NCI-H1436 (cell line): ENCODE measurements around the gene TTC8.
"Not testable (repeated sequence)": the region's sequence is repeated elsewhere in the genome, so short reads cannot be mapped to it uniquely, and the experiment has no call there.

Experiments
- DNase-seq: peaks from one replicate; lab custom pipeline; 2025; lab: John Stamatoyannopoulos, UW

Gene TTC8

GRCh38 chr14:88825078-88825458, 617 bp downstream of the TTC8 start:
- no peak for DNase-seq

GRCh38 chr14:88825503-88825902, 1.1 kb downstream of the TTC8 start:
- DNase-seq, result no peak

GRCh38 chr14:88829188-88829587, 4.7 kb downstream of the TTC8 start:
- no peak for DNase-seq

- DNase-seq, result no peak
Observed at GRCh38 chr14:88829685-88830302, 5.3 kb downstream of the TTC8 start.

- no peak for DNase-seq
Observed at GRCh38 chr14:88831284-88831683, 6.8 kb downstream of the TTC8 start.

GRCh38 chr14:88834883-88835431, 10.5 kb downstream of the TTC8 start:
- DNase-seq, result no peak

GRCh38 chr14:88835661-88836060, 11.2 kb downstream of the TTC8 start:
- DNase-seq, result no peak

GRCh38 chr14:88837495-88837894, 13.0 kb downstream of the TTC8 start:
- DNase-seq, result no peak

GRCh38 chr14:88838015-88838414, 13.6 kb downstream of the TTC8 start:
- no peak for DNase-seq

GRCh38 chr14:88840926-88841325, 16.5 kb downstream of the TTC8 start:
- DNase-seq, result no peak

GRCh38 chr14:88841741-88842140, 17.3 kb downstream of the TTC8 start:
- no peak for DNase-seq

GRCh38 chr14:88842414-88842813, 18.0 kb downstream of the TTC8 start:
- no peak for DNase-seq

- DNase-seq, result no peak
Observed at GRCh38 chr14:88844980-88845491, 20.6 kb downstream of the TTC8 start.

GRCh38 chr14:88848571-88848970, 24.1 kb downstream of the TTC8 start:
- DNase-seq, result no peak

GRCh38 chr14:88849716-88850115, 25.3 kb downstream of the TTC8 start:
- DNase-seq, result no peak

- no peak for DNase-seq
Observed at GRCh38 chr14:88851587-88851986, 27.1 kb downstream of the TTC8 start.

GRCh38 chr14:88852632-88853031, 28.2 kb downstream of the TTC8 start:
- no peak for DNase-seq

- no peak for DNase-seq
Observed at GRCh38 chr14:88853129-88853528, 28.7 kb downstream of the TTC8 start.

GRCh38 chr14:88856786-88857366, 32.4 kb downstream of the TTC8 start:
- no peak for DNase-seq

- DNase-seq, result not testable (repeated sequence)
Observed at GRCh38 chr14:88857861-88858260, 33.4 kb downstream of the TTC8 start.

- DNase-seq, result not testable (repeated sequence)
Observed at GRCh38 chr14:88859118-88859517, 34.7 kb downstream of the TTC8 start.

- no peak for DNase-seq
Observed at GRCh38 chr14:88863167-88863566, 38.7 kb downstream of the TTC8 start.

- DNase-seq, result no peak
Observed at GRCh38 chr14:88864198-88864597, 39.7 kb downstream of the TTC8 start.

GRCh38 chr14:88866305-88866704, 41.9 kb downstream of the TTC8 start:
- DNase-seq, result no peak
